ENCODE measurements around the gene CKB. TPM values are rescaled to one million over a fixed set of nuclear protein-coding genes. Genes with fewer than 3 reads are reported as not detected.

CKB gene
- total RNA-seq, 2 experiments from 2014 or later = 0.82 to 3.0 TPM

DNA sequence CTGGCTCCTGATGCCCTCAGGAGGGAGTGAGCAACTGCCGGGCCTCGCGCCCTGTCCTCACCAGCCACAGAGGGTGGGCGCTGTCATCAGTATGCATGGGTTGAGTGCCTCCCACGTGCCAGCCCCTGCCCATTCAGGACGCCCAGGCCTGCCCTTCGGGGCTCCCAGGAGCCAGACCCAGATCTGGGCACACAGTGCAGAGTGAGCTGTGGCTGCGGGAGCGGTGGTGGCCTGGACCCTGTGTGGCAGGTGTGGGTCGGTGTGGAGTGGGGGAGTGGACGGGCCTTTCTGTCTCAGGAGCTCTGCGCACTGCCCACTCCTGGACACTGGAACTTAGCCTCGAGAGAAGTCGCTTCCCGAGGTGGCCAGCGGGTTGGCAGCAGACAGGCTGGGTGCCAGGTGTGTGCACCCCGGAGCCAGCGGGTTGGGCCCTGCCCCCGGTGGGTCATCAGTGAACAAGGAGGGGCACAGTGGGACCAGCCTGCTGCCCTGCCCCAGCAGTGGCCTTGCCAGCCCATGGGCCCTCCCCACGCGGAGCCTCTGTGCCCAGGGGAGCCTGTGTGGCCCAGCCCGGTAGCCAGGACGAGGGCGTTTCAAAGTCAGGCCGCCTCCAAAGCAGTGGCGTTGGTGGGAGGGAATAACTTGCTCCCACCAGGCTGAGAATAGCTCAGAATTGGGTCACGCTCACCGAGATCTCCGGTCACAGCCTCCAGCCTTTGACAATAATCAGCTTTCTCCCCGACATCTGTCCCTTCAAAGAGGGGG lies 15.8 kb upstream of the CKB start:
- Histone ChIP-seq H3K9me3 (ENCODE audit: low read length) (no peaks in the 10 kb centered on the region), H3K9me2 (ENCODE audit: insufficient read depth, low read length) (no peaks in the 10 kb centered on the region), H3K36me3 (ENCODE audit: insufficient read depth, low read length) (peaks cover 13% of the 10 kb centered on the region; the same call in 1 of the 2 replicates), H3K4me3 (ENCODE audit: low read depth, low read length, poor library complexity, severe bottlenecking) (no peak overlapping the region), H3K27ac (ENCODE audit: low read depth, low read length, poor library complexity, severe bottlenecking) (no peak overlapping the region), H3K4me1 (ENCODE audit: insufficient read depth, low read length, poor library complexity, severe bottlenecking) (no peaks in the 10 kb centered on the region), H3K4me2 (ENCODE audit: low read length) (no peak overlapping the region), H2AFZ (ENCODE audit: low read length) (no peak overlapping the region), H3K79me2 (ENCODE audit: insufficient read depth, low read depth, low read length) (no peaks in the 10 kb centered on the region), H4K20me1 (ENCODE audit: insufficient read depth, low read length) (no peaks in the 10 kb centered on the region; the same call in 1 of the 2 replicates)
- intact Hi-C loops (cut with micrococcal nuclease; ENCODE audit: unreplicated experiment) = loop anchor here (2.0 kb wide), 1 partner anchor 24 kb away; no protein-coding TSS in a partner anchor
- no peak for DNase-seq (ENCODE audit: low spot score)
- BruUV-seq (replicated peaks) = no TSS peak
- CTCF ChIA-PET (ENCODE audit: unreplicated experiment) = no interaction called here
- TF ChIP-seq, protein P1, sequence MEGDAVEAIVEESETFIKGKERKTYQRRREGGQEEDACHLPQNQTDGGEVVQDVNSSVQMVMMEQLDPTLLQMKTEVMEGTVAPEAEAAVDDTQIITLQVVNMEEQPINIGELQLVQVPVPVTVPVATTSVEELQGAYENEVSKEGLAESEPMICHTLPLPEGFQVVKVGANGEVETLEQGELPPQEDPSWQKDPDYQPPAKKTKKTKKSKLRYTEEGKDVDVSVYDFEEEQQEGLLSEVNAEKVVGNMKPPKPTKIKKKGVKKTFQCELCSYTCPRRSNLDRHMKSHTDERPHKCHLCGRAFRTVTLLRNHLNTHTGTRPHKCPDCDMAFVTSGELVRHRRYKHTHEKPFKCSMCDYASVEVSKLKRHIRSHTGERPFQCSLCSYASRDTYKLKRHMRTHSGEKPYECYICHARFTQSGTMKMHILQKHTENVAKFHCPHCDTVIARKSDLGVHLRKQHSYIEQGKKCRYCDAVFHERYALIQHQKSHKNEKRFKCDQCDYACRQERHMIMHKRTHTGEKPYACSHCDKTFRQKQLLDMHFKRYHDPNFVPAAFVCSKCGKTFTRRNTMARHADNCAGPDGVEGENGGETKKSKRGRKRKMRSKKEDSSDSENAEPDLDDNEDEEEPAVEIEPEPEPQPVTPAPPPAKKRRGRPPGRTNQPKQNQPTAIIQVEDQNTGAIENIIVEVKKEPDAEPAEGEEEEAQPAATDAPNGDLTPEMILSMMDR (conservative IDR thresholded peaks at IDR 0.05; ENCODE audit: low read length) = no peak
- POLR2A ChIA-PET = no interaction called here

- Histone ChIP-seq H3K27ac (ENCODE audit: low read depth, low read length, poor library complexity, severe bottlenecking) (no peak overlapping the region), H3K36me3 (ENCODE audit: insufficient read depth, low read length) (peaks cover 15% of the 10 kb centered on the region; the same call in 1 of the 2 replicates), H3K9me2 (ENCODE audit: insufficient read depth, low read length) (no peaks in the 10 kb centered on the region), H3K79me2 (ENCODE audit: insufficient read depth, low read depth, low read length) (no peaks in the 10 kb centered on the region), H3K4me1 (ENCODE audit: insufficient read depth, low read length, poor library complexity, severe bottlenecking) (no peaks in the 10 kb centered on the region), H3K9me3 (ENCODE audit: low read length) (no peaks in the 10 kb centered on the region), H3K4me3 (ENCODE audit: low read depth, low read length, poor library complexity, severe bottlenecking) (no peak overlapping the region), H4K20me1 (ENCODE audit: insufficient read depth, low read length) (no peaks in the 10 kb centered on the region; the same call in 1 of the 2 replicates), H2AFZ (ENCODE audit: low read length) (no peak overlapping the region), H3K4me2 (ENCODE audit: low read length) (no peak overlapping the region)
- ChIA-PET POLR2A (no interaction called here), CTCF (ENCODE audit: unreplicated experiment) (no interaction called here)
- no TSS peak for BruUV-seq (replicated peaks)
- intact Hi-C loops (cut with micrococcal nuclease; ENCODE audit: unreplicated experiment) = no loop called here
- no peak for DNase-seq (ENCODE audit: low spot score)
- TF ChIP-seq, protein P1 (conservative IDR thresholded peaks at IDR 0.05; ENCODE audit: low read length) = no peak
- TF ChIP-seq EZH2phosphoT487 (IDR thresholded peaks at IDR 0.05; ENCODE audit: borderline replicate concordance, low read depth, low read length) = no peak
These were observed 14.8 kb upstream of the CKB start for GRCh38 chr14:103537175-103537990.

Measured in OCI-LY7 (cell line).